Testis (tissue), 3 donors: ENCODE data around the gene SFXN1. TPM values are rescaled to one million over a fixed set of nuclear protein-coding genes. Genes with fewer than 3 reads are reported as not detected.

Experiments used
- DNase-seq: peaks from one replicate; pipeline ENCODE4 v3.0.0-alpha.2; 2019
- H3K27ac ChIP-seq, 2 donors: fragments of 200-600 bp; sonication (generic); one replicate each; pipeline ENCODE4 v1.5.1; 2019
- H3K27me3 ChIP-seq: fragments of 200-600 bp; sonication (generic); one replicate; pipeline ENCODE4 v1.5.1; 2019
- H3K36me3 ChIP-seq: fragments of 200-600 bp; sonication (generic); one replicate; pipeline ENCODE4 v1.5.1; 2017; ENCODE audit warnings: low read depth; ENCODE audit errors: missing control alignments
- H3K4me1 ChIP-seq: fragments of 200-600 bp; sonication (generic); one replicate; pipeline ENCODE4 v1.5.1; 2019
- H3K4me3 ChIP-seq, 2 donors: fragments of 200-600 bp; sonication (generic); one replicate each; pipeline ENCODE4 v1.5.1; 2017 to 2019
- H3K9me3 ChIP-seq: fragments of 200-600 bp; sonication (generic); one replicate; pipeline ENCODE4 v1.5.1; 2017
- POLR2A ChIP-seq: fragments of 450-650 bp; IDR thresholded peaks from one replicate; pipeline ENCODE4 v1.6.1; 2017; ENCODE audit warnings: antibody characterized with exemption, mild to moderate bottlenecking, moderate library complexity
- WGBS, 2 donors: methylation state at CpG; one replicate each; pipeline ENCODE4 v1.1.5; 2018; 5-methylcytosine and 5-hydroxymethylcytosine counted together
- intact Hi-C: fragments of 100-400 bp; cut with DNase I; formaldehyde crosslinking; loops from one replicate; pipeline ENCODE4 v1.15.1; 2023; ENCODE audit warnings: low total_unique reads
- polyA plus RNA-seq: library from polyadenylated mRNA; stranded (reverse); fragments of 350-450 nt; fragmentation: Illumina TruSeq; extraction: RNeasy Lipid Tissue Mini Kit (QIAGEN cat#74804); gene quantifications from one replicate; pipeline ENCODE4 v1.2.3, GENCODE V29; 2014; ENCODE audit warnings: low read depth, low replicate concordance; ENCODE audit not compliant: insufficient read depth
- total RNA-seq, 2 donors: library from RNA; depleted of rRNA; stranded (reverse); fragments of >200 nt; gene quantifications; one replicate each; pipeline ENCODE4 v1.2.3, GENCODE V29; 2016
- TF ChIP-seq, protein P1 (sequence below), 3 experiments: fragments of 450-650 bp in 2 of 3; fragments of 200-600 bp in 1 of 3; sonication (generic) in 1 of 3; IDR thresholded peaks; one replicate each; pipeline ENCODE4 v1.5.1; 2016 to 2019; ENCODE audit warnings: antibody characterized with exemption in 3 of 3, mild to moderate bottlenecking in 2 of 3, moderate library complexity in 1 of 3

The SFXN1 gene
- total and polyA plus RNA-seq, 3 donors from 2014 or later = 22.6 to 44.5 (median 29.3) TPM

- no peaks in the 10 kb centered on the region for H3K9me3 ChIP-seq
- TF ChIP-seq, protein P1, sequence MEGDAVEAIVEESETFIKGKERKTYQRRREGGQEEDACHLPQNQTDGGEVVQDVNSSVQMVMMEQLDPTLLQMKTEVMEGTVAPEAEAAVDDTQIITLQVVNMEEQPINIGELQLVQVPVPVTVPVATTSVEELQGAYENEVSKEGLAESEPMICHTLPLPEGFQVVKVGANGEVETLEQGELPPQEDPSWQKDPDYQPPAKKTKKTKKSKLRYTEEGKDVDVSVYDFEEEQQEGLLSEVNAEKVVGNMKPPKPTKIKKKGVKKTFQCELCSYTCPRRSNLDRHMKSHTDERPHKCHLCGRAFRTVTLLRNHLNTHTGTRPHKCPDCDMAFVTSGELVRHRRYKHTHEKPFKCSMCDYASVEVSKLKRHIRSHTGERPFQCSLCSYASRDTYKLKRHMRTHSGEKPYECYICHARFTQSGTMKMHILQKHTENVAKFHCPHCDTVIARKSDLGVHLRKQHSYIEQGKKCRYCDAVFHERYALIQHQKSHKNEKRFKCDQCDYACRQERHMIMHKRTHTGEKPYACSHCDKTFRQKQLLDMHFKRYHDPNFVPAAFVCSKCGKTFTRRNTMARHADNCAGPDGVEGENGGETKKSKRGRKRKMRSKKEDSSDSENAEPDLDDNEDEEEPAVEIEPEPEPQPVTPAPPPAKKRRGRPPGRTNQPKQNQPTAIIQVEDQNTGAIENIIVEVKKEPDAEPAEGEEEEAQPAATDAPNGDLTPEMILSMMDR (IDR thresholded peaks at IDR 0.05) = no peak
- TF ChIP-seq POLR2A = no peak
- H3K4me1 ChIP-seq = no peaks in the 10 kb centered on the region
- WGBS, 2 donors = 77 to 90% methylated on average over 3 of the region's 3 CpGs
- H3K27ac ChIP-seq = no peak overlapping the region
- H3K27me3 ChIP-seq = no peaks in the 10 kb centered on the region
- H3K4me3 ChIP-seq = no peak overlapping the region
- intact Hi-C loops = no loop called here
- DNase-seq = no peak
- H3K36me3 ChIP-seq = no peaks in the 10 kb centered on the region
Observed at GRCh38 chr5:175469916-175470315, 8.4 kb upstream of the SFXN1 start.

DNA sequence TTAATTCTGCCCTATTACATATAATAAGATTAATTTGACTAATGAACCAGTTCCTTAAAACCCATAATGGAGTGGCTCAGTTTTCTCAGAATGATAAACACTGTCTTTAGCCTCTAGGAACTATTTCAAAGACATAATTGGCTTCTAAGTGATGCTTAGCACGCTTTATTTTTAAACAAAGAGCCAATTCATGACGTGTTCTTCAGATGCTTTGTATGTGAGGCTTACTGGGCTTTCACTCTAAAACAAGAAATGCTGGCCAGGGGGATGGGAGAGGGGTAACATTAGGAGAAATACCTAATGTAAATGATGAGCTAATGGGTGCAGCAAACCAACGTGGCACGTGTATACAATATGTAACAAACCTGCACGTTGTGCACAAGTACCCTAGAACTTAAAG lies 7.6 kb upstream of the SFXN1 start:
- H3K4me3 ChIP-seq = no peak overlapping the region
- intact Hi-C loops = no loop called here
- no peaks in the 10 kb centered on the region for H3K27me3 ChIP-seq
- WGBS, 2 donors = 62 to 73% methylated on average over 5 of the region's 5 CpGs
- TF ChIP-seq, protein P1 (IDR thresholded peaks at IDR 0.05) = no peak
- TF ChIP-seq POLR2A = no peak
- no peak overlapping the region for H3K27ac ChIP-seq
- no peaks in the 10 kb centered on the region for H3K9me3 ChIP-seq
- no peak for DNase-seq
- no peaks in the 10 kb centered on the region for H3K36me3 ChIP-seq
- H3K4me1 ChIP-seq = no peaks in the 10 kb centered on the region

GRCh38 chr5:175471196-175471595 lies 7.2 kb upstream of the SFXN1 start:
- Histone ChIP-seq H3K4me3 (no peak overlapping the region), H3K27ac (no peak overlapping the region), H3K4me1 (no peaks in the 10 kb centered on the region), H3K27me3 (no peaks in the 10 kb centered on the region), H3K9me3 (no peaks in the 10 kb centered on the region), H3K36me3 (no peaks in the 10 kb centered on the region)
- WGBS, 2 donors = 95% methylated on average over 6 of the region's 6 CpGs
- DNase-seq = no peak
- intact Hi-C loops = no loop called here
- TF ChIP-seq POLR2A = no peak
- TF ChIP-seq, protein P1 (IDR thresholded peaks at IDR 0.05) = no peak

- Histone ChIP-seq H3K4me3 (no peak overlapping the region), H3K4me1 (no peaks in the 10 kb centered on the region), H3K27me3 (no peaks in the 10 kb centered on the region), H3K27ac (no peak overlapping the region), H3K36me3 (no peaks in the 10 kb centered on the region), H3K9me3 (no peaks in the 10 kb centered on the region)
- WGBS, 2 donors = 66 to 84% methylated on average over 6 of the region's 6 CpGs
- no peak for TF ChIP-seq POLR2A
- TF ChIP-seq, protein P1 (IDR thresholded peaks at IDR 0.05) = no peak
- intact Hi-C loops = no loop called here
- no peak for DNase-seq
Observed at GRCh38 chr5:175471628-175472027, 6.7 kb upstream of the SFXN1 start.

DNA sequence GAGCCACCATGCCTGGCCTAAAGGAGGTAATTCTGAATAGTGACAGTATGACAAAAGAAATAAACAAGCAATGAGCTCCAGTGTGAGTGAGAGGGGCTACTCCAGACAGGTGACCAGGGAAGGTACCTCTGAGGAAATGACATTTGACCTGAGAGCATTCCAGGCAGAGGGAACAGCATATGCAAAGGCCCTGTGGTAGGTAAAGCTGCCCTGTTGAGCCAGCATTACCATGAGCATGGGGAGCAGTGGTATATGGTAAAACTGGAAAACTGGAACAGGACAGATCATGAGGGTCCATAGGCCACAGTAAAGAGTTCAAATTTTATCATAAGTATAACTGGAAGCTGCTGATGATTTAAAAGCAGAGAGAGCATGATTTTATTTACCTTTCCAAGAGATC lies 6.0 kb upstream of the SFXN1 start:
- no peak overlapping the region for H3K4me3 ChIP-seq
- H3K9me3 ChIP-seq = no peaks in the 10 kb centered on the region
- DNase-seq = no peak
- intact Hi-C loops = no loop called here
- H3K36me3 ChIP-seq = no peaks in the 10 kb centered on the region
- TF ChIP-seq, protein P1 (IDR thresholded peaks at IDR 0.05) = no peak
- TF ChIP-seq POLR2A = no peak
- no peaks in the 10 kb centered on the region for H3K27me3 ChIP-seq
- H3K4me1 ChIP-seq = no peaks in the 10 kb centered on the region
- H3K27ac ChIP-seq = no peak overlapping the region
